ENCODE measurements around the gene PER3. TPM values are rescaled to one million over a fixed set of nuclear protein-coding genes. Genes with fewer than 3 reads are reported as not detected.

The PER3 gene
- total RNA-seq, 2 donors from 2014 or later: 11.7 to 17.8 TPM

DNA sequence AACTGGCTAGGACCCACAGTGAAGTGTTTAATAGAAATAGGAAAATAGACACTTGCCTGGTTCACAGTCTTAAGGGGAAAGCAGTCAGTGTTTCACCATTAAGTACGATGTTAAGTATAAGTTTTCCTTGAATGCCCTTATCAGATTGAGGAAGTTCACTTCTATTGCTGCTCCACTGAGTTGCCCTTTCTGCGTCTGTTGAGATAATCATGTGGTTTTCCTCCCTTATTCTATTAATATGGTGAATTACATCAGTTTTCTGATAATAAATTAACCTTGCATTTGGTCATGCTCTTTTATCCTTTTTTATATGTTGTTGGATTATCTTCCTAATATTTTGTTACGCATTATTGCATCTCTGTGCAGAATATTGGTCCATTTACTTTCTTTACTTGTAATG, 47.4 kb downstream of the PER3 start:
- H3K27me3 ChIP-seq: no peaks in the 10 kb centered on the region
- DNase-seq (ENCODE audit: low spot score): no peak
- TF ChIP-seq CTCF (IDR thresholded peaks at IDR 0.05): no peak
- H3K4me1 ChIP-seq: no peaks in the 10 kb centered on the region
- H3K36me3 ChIP-seq: peaks cover 55% of the 10 kb centered on the region
- no peaks in the 10 kb centered on the region for H3K9me3 ChIP-seq
- no peak overlapping the region for H3K27ac ChIP-seq
- H3K4me3 ChIP-seq: no peak overlapping the region

- Histone ChIP-seq H3K27me3 (no peaks in the 10 kb centered on the region), H3K27ac (no peak overlapping the region), H3K9me3 (peaks cover 0 to under 1% of the 10 kb centered on the region in 2 donors), H3K4me1 (no peaks in the 10 kb centered on the region), H3K36me3 (peaks cover 56% of the 10 kb centered on the region), H3K4me3 (no peak overlapping the region)
- no peak for DNase-seq (ENCODE audit: low spot score)
- no peak for TF ChIP-seq CTCF (IDR thresholded peaks at IDR 0.05)
Observed at GRCh38 chr1:7833035-7833434, 48.9 kb downstream of the PER3 start.

DNA sequence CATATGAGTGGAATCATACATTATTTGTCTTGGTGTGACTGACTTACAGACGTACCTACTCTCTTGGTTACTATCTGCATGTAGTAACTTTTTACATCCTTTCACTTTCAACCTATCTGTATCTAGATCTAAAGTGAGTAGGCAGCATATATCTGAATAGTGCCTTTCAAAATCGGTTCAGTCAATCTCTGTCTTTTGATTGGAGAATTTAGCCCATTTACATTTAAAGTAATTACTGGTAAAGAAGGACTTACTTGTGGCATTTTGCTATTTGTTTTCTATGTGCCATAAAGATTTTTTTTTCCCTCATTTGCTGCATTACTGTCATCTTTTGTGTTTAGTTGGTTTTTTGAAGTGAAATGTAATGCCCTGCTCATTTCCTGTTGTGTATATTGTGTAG, 54.6 kb downstream of the PER3 start:
- H3K4me3 ChIP-seq: no peak overlapping the region
- DNase-seq (ENCODE audit: low spot score): no peak
- TF ChIP-seq CTCF (IDR thresholded peaks at IDR 0.05): no peak
- H3K36me3 ChIP-seq: peaks cover 88% of the 10 kb centered on the region
- H3K27me3 ChIP-seq: no peaks in the 10 kb centered on the region
- H3K4me1 ChIP-seq: no peaks in the 10 kb centered on the region
- peaks cover 0 to 22% of the 10 kb centered on the region in 2 donors for H3K9me3 ChIP-seq
- no peak overlapping the region for H3K27ac ChIP-seq

DNA sequence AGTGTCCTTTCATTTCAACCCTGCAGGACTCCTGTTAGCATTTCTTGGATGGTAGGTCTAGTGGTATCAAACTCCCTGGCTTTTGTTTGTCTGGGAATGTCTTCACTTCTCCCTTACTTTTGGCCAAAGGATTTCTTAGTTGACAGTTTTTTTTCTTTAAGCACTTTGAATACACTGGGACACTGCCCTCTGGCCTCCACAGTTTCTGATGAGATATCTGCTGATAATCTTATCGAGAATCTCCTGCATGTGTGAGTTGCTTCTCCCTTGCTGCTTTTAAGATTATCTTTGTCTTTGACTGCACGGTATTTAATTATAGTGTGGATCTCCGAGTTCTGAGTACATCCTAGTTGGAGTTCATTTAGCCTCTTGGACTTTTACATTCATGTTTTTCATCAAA, 55.4 kb downstream of the PER3 start:
- H3K9me3 ChIP-seq: peaks cover 0 to 22% of the 10 kb centered on the region in 2 donors
- no peaks in the 10 kb centered on the region for H3K4me1 ChIP-seq
- H3K27me3 ChIP-seq: no peaks in the 10 kb centered on the region
- DNase-seq (ENCODE audit: low spot score): no peak
- peaks cover 96% of the 10 kb centered on the region for H3K36me3 ChIP-seq
- H3K27ac ChIP-seq: no peak overlapping the region
- no peak for TF ChIP-seq CTCF (IDR thresholded peaks at IDR 0.05)
- H3K4me3 ChIP-seq: no peak overlapping the region

DNA sequence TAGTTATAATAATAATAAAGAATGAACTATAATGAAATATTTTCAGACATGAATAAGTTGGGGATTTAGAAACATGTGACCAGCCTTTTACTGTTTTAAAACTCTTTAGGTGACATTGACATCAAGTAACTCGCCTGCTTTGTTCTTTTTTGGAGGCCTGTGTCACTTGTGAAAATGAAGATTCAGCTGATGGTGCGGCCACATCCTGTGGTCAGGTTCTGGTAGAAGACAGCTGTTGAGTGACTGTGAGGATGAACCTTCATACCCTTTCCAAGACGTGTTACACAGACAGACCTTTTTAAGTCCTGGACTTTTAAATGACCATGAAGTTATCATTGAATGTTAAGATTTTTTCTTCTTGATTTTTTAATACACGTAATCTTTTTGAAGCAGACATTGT, 58.4 kb downstream of the PER3 start:
- no peak overlapping the region for H3K27ac ChIP-seq
- H3K27me3 ChIP-seq: no peaks in the 10 kb centered on the region
- DNase-seq (ENCODE audit: low spot score): no peak
- no peak overlapping the region for H3K4me3 ChIP-seq
- no peaks in the 10 kb centered on the region for H3K4me1 ChIP-seq
- no peak for TF ChIP-seq CTCF (IDR thresholded peaks at IDR 0.05)
- H3K36me3 ChIP-seq: peaks cover 69% of the 10 kb centered on the region
- peaks cover 0 to 22% of the 10 kb centered on the region in 2 donors for H3K9me3 ChIP-seq

GRCh38 chr1:7845761-7846160, 61.7 kb downstream of the PER3 start:
- no peaks in the 10 kb centered on the region for H3K27me3 ChIP-seq
- TF ChIP-seq CTCF (IDR thresholded peaks at IDR 0.05): no peak
- no peak for DNase-seq (ENCODE audit: low spot score)
- H3K27ac ChIP-seq: no peak overlapping the region
- no peak overlapping the region for H3K4me3 ChIP-seq
- no peaks in the 10 kb centered on the region for H3K9me3 ChIP-seq
- peaks cover 37% of the 10 kb centered on the region for H3K36me3 ChIP-seq
- H3K4me1 ChIP-seq: no peaks in the 10 kb centered on the region
